ENCODE data around the gene PTPRT.

- TF ChIP-seq, protein P1, sequence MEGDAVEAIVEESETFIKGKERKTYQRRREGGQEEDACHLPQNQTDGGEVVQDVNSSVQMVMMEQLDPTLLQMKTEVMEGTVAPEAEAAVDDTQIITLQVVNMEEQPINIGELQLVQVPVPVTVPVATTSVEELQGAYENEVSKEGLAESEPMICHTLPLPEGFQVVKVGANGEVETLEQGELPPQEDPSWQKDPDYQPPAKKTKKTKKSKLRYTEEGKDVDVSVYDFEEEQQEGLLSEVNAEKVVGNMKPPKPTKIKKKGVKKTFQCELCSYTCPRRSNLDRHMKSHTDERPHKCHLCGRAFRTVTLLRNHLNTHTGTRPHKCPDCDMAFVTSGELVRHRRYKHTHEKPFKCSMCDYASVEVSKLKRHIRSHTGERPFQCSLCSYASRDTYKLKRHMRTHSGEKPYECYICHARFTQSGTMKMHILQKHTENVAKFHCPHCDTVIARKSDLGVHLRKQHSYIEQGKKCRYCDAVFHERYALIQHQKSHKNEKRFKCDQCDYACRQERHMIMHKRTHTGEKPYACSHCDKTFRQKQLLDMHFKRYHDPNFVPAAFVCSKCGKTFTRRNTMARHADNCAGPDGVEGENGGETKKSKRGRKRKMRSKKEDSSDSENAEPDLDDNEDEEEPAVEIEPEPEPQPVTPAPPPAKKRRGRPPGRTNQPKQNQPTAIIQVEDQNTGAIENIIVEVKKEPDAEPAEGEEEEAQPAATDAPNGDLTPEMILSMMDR (conservative IDR thresholded peaks at IDR 0.05; ENCODE audit: low read depth in 2 of 2) = no peak
- no peak for TF ChIP-seq EZH2 (IDR thresholded peaks at IDR 0.05; ENCODE audit: low read depth, unreplicated experiment)
- TF ChIP-seq, protein P2, sequence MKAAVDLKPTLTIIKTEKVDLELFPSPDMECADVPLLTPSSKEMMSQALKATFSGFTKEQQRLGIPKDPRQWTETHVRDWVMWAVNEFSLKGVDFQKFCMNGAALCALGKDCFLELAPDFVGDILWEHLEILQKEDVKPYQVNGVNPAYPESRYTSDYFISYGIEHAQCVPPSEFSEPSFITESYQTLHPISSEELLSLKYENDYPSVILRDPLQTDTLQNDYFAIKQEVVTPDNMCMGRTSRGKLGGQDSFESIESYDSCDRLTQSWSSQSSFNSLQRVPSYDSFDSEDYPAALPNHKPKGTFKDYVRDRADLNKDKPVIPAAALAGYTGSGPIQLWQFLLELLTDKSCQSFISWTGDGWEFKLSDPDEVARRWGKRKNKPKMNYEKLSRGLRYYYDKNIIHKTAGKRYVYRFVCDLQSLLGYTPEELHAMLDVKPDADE (IDR thresholded peaks at IDR 0.05) = no peak
- no peak for TF ChIP-seq POLR2AphosphoS5 (IDR thresholded peaks at IDR 0.05; ENCODE audit: low read depth)
- TF ChIP-seq EZH2phosphoT487 (IDR thresholded peaks at IDR 0.05; ENCODE audit: unreplicated experiment) = no peak
Observed at GRCh38 chr20:42506397-42506796, 683.3 kb downstream of the PTPRT start.
